HEK293 (cell line): ENCODE results near the gene ADAM8.

ENCODE experiments used
- CTCF ChIA-PET: fragments of 350-600 bp; formaldehyde crosslinking; extraction: SDS; loops from one replicate; lab custom pipeline; 2021; ENCODE audit warnings: antibody characterized with exemption; lab: Yijun Ruan, JAX
- POLR2A ChIA-PET: fragments of 300-600 bp; formaldehyde crosslinking; extraction: SDS; loops from one replicate; lab custom pipeline; 2020; ENCODE audit warnings: antibody characterized with exemption, inconsistent platforms; lab: Yijun Ruan, JAX
- H3K27ac ChIP-seq: fragments of 200-500 bp; sonication (Bioruptor generic); 2 replicates; pipeline ENCODE4 v1.5.1; 2014; ENCODE audit warnings: low read depth, low read length, control low read depth, inconsistent platforms; ENCODE audit errors: extremely low read depth
- H3K36me3 ChIP-seq, 2 experiments: fragments of 200-500 bp in 1 of 2; sonication (Bioruptor generic) in 1 of 2; 1 replicate in 1 of 2; 2 replicates in 1 of 2; pipeline ENCODE4 v1.5.1; 2014 to 2017; ENCODE audit warnings: inconsistent platforms in 2 of 2, low read length in 2 of 2; ENCODE audit not compliant: control insufficient read depth in 2 of 2, insufficient read depth in 1 of 2
- H3K4me1 ChIP-seq: fragments of 200-500 bp; sonication (Bioruptor generic); 2 replicates; pipeline ENCODE4 v1.5.1; 2014; ENCODE audit warnings: mild to moderate bottlenecking, low read length, inconsistent platforms; ENCODE audit not compliant: control insufficient read depth, insufficient read depth
- H3K4me3 ChIP-seq: 2 replicates; pipeline ENCODE4 v1.5.1; 2011; ENCODE audit warnings: low read depth, mild to moderate bottlenecking, control low read depth, low read length, moderate library complexity
- H3K9me3 ChIP-seq: fragments of 200-500 bp; sonication (Bioruptor generic); 2 replicates; pipeline ENCODE4 v1.5.1; 2014; ENCODE audit warnings: low read depth, low read length, inconsistent platforms; ENCODE audit not compliant: control insufficient read depth, insufficient read depth
- EGR2 ChIP-seq: fragments of 450-650 bp; formaldehyde crosslinking; IDR thresholded peaks from 2 replicates; pipeline ENCODE4 v1.5.1; 2016; ENCODE audit warnings: low read depth, missing biosample characterization, missing genetic modification characterization
- ELK4 ChIP-seq: IDR thresholded peaks from 2 replicates; pipeline ENCODE4 v1.6.1; 2011; ENCODE audit warnings: mild to moderate bottlenecking, low read depth, low read length, borderline replicate concordance
- FEZF1 ChIP-seq: fragments of 450-650 bp; formaldehyde crosslinking; IDR thresholded peaks from 2 replicates; pipeline ENCODE4 v1.5.1; 2016; ENCODE audit warnings: missing biosample characterization, missing genetic modification characterization
- GLI2 ChIP-seq: fragments of 450-650 bp; formaldehyde crosslinking; IDR thresholded peaks from 2 replicates; pipeline ENCODE4; 2017; ENCODE audit warnings: missing biosample characterization, missing genetic modification characterization, low read depth, borderline replicate concordance
- GLIS1 ChIP-seq: fragments of 450-650 bp; formaldehyde crosslinking; IDR thresholded peaks from 2 replicates; pipeline ENCODE4 v1.5.1; 2016; ENCODE audit warnings: missing biosample characterization, missing genetic modification characterization
- KLF1 ChIP-seq: fragments of 450-650 bp; formaldehyde crosslinking; IDR thresholded peaks from 2 replicates; pipeline ENCODE4 v1.5.1; 2016; ENCODE audit warnings: missing biosample characterization, missing genetic modification characterization
- KLF16 ChIP-seq: fragments of 450-650 bp; formaldehyde crosslinking; IDR thresholded peaks from 2 replicates; pipeline ENCODE4 v1.5.1; 2017; ENCODE audit warnings: missing biosample characterization, missing genetic modification characterization
- KLF8 ChIP-seq: fragments of 450-650 bp; formaldehyde crosslinking; IDR thresholded peaks from 2 replicates; pipeline ENCODE4 v1.5.1; 2016; ENCODE audit warnings: missing biosample characterization, missing genetic modification characterization
- KLF9 ChIP-seq: fragments of 450-650 bp; formaldehyde crosslinking; IDR thresholded peaks from 2 replicates; pipeline ENCODE4 v1.5.1; 2016; ENCODE audit warnings: missing biosample characterization, missing genetic modification characterization, low read depth
- OVOL3 ChIP-seq: fragments of 450-650 bp; formaldehyde crosslinking; IDR thresholded peaks from 2 replicates; pipeline ENCODE4 v1.5.1; 2016; ENCODE audit warnings: missing biosample characterization, missing genetic modification characterization
- SCRT2 ChIP-seq: fragments of 450-650 bp; formaldehyde crosslinking; IDR thresholded peaks from 2 replicates; pipeline ENCODE4 v1.5.1; 2016; ENCODE audit warnings: missing biosample characterization, missing genetic modification characterization
- SP2 ChIP-seq: fragments of 450-650 bp; formaldehyde crosslinking; IDR thresholded peaks from 2 replicates; pipeline ENCODE4 v1.5.1; 2016; ENCODE audit warnings: missing biosample characterization, missing genetic modification characterization
- SP3 ChIP-seq: fragments of 450-650 bp; formaldehyde crosslinking; IDR thresholded peaks from 2 replicates; pipeline ENCODE4 v1.5.1; 2016; ENCODE audit warnings: missing biosample characterization, missing genetic modification characterization
- ZBTB48 ChIP-seq: fragments of 450-650 bp; formaldehyde crosslinking; IDR thresholded peaks from 2 replicates; pipeline ENCODE4 v1.5.1; 2016; ENCODE audit warnings: missing biosample characterization, missing genetic modification characterization
- ZBTB7A ChIP-seq: fragments of 450-650 bp; formaldehyde crosslinking; IDR thresholded peaks from 2 replicates; pipeline ENCODE4 v1.5.1; 2016; ENCODE audit warnings: low read depth, missing biosample characterization, missing genetic modification characterization
- ZBTB8A ChIP-seq: fragments of 450-650 bp; formaldehyde crosslinking; IDR thresholded peaks from 2 replicates; pipeline ENCODE4 v1.5.1; 2016; ENCODE audit warnings: missing biosample characterization, missing genetic modification characterization
- ZFHX2 ChIP-seq: fragments of 450-650 bp; formaldehyde crosslinking; conservative IDR thresholded peaks from 2 replicates; pipeline ENCODE4 v1.5.1; 2016; ENCODE audit warnings: missing biosample characterization, missing genetic modification characterization
- ZFP3 ChIP-seq: fragments of 450-650 bp; formaldehyde crosslinking; IDR thresholded peaks from 2 replicates; pipeline ENCODE4 v1.5.1; 2016; ENCODE audit warnings: low read depth, missing biosample characterization, missing genetic modification characterization
- ZFP69B ChIP-seq: fragments of 450-650 bp; formaldehyde crosslinking; IDR thresholded peaks from 2 replicates; pipeline ENCODE4 v1.5.1; 2016; ENCODE audit warnings: missing biosample characterization, missing genetic modification characterization
- ZNF121 ChIP-seq: fragments of 450-650 bp; formaldehyde crosslinking; IDR thresholded peaks from 2 replicates; pipeline ENCODE4 v1.5.1; 2016; ENCODE audit warnings: missing biosample characterization, missing genetic modification characterization
- ZNF19 ChIP-seq: fragments of 450-650 bp; formaldehyde crosslinking; IDR thresholded peaks from 2 replicates; pipeline ENCODE4; 2016; ENCODE audit warnings: missing biosample characterization, missing genetic modification characterization, low read depth
- ZNF24 ChIP-seq: fragments of 450-650 bp; formaldehyde crosslinking; IDR thresholded peaks from 2 replicates; pipeline ENCODE4 v1.5.1; 2016; ENCODE audit warnings: missing biosample characterization, missing genetic modification characterization
- ZNF266 ChIP-seq: fragments of 450-650 bp; formaldehyde crosslinking; IDR thresholded peaks from 2 replicates; pipeline ENCODE4 v1.5.1; 2016; ENCODE audit warnings: missing biosample characterization, missing genetic modification characterization, low read depth
- ZNF311 ChIP-seq: fragments of 450-650 bp; formaldehyde crosslinking; IDR thresholded peaks from 2 replicates; pipeline ENCODE4 v1.5.1; 2017; ENCODE audit warnings: missing biosample characterization, missing genetic modification characterization, borderline replicate concordance
- ZNF350 ChIP-seq: fragments of 450-650 bp; formaldehyde crosslinking; IDR thresholded peaks from 2 replicates; pipeline ENCODE4 v1.5.0; 2017; ENCODE audit warnings: missing biosample characterization, mild to moderate bottlenecking, missing genetic modification characterization
- ZNF548 ChIP-seq: fragments of 450-650 bp; formaldehyde crosslinking; IDR thresholded peaks from 2 replicates; pipeline ENCODE4 v1.5.1; 2016; ENCODE audit warnings: missing biosample characterization, missing genetic modification characterization
- ZNF654 ChIP-seq: fragments of 450-650 bp; formaldehyde crosslinking; IDR thresholded peaks from 2 replicates; pipeline ENCODE4 v1.5.1; 2016; ENCODE audit warnings: low read depth, missing biosample characterization, missing genetic modification characterization
- ZNF660 ChIP-seq: fragments of 450-650 bp; IDR thresholded peaks from 2 replicates; pipeline ENCODE4 v1.5.1; 2018; ENCODE audit warnings: missing biosample characterization, mild to moderate bottlenecking, missing genetic modification characterization
- ZNF677 ChIP-seq: fragments of 450-650 bp; IDR thresholded peaks from 2 replicates; pipeline ENCODE4 v1.5.0; 2018; ENCODE audit warnings: missing biosample characterization, mild to moderate bottlenecking, missing genetic modification characterization, moderate library complexity
- ZSCAN16 ChIP-seq: fragments of 450-650 bp; formaldehyde crosslinking; IDR thresholded peaks from 2 replicates; pipeline ENCODE4 v1.5.1; 2016; ENCODE audit warnings: missing biosample characterization, missing genetic modification characterization

The ADAM8 gene

GRCh38 chr10:133310399-133310755, 33.7 kb upstream of the ADAM8 start:
- Histone ChIP-seq H3K9me3 (no peaks in the 10 kb centered on the region), H3K4me1 (no peaks in the 10 kb centered on the region), H3K27ac (no peak overlapping the region), H3K4me3 (no peak overlapping the region), H3K36me3 (peaks cover 7 to 48% of the 10 kb centered on the region in 2 experiments; a peak in 2 of 3 replicates)
- ChIA-PET POLR2A (no interaction called here), CTCF (no interaction called here)
- TF ChIP-seq GLI2 (tag by site-specific recombination): no peak
- peak; percentile 48; the same call in 1 of the 2 replicates for TF ChIP-seq SCRT2 (tag by site-specific recombination)
- TF ChIP-seq ZNF350: no peak
- no peak for TF ChIP-seq GLIS1

DNA sequence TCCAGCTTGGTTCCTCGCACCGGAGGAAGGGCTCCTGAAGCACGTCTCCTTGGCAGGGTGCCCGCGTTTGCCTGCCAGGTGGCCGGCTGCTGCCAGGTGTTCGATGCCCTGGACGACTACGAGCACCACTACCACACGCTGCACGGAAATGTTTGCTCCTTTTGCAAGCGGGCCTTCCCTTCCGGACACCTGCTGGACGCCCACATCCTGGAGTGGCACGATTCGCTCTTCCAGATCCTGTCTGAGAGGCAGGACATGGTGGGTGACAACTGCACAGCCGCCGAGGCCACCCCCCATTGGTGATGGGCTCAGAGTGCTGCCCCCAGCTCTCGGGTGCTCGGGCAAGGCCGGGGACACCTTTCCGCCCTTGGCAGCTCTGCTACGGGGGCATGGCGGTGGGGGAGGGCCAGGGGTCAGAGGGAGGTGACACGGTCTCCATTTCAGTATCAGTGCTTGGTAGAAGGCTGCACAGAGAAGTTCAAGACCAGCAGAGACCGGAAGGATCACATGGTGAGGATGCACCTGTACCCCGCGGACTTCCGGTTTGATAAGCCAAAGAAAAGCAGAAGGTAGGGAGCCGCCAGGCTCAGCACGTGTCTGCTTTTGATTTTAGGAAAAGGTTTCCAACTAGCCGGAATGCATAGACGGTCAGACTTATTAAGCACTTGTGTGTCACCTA, 33.2 kb upstream of the ADAM8 start:
- H3K36me3 ChIP-seq: peaks cover 7 to 48% of the 10 kb centered on the region in 2 experiments; a peak in 2 of 3 replicates
- TF ChIP-seq ZNF654 (tag by site-specific recombination) (no peak), ZFP3 (no peak), ZNF121 (tag by site-specific recombination) (0 out of 2 replicates have a peak, but pooled peaks have one; percentile 10)
- TF ChIP-seq, all 188 proteins: peak for 1
- ChIA-PET CTCF (no interaction called here), POLR2A (no interaction called here)
- no peaks in the 10 kb centered on the region for H3K4me1 ChIP-seq
- H3K27ac ChIP-seq: no peak overlapping the region
- no peaks in the 10 kb centered on the region for H3K9me3 ChIP-seq
- no peak overlapping the region for H3K4me3 ChIP-seq

DNA sequence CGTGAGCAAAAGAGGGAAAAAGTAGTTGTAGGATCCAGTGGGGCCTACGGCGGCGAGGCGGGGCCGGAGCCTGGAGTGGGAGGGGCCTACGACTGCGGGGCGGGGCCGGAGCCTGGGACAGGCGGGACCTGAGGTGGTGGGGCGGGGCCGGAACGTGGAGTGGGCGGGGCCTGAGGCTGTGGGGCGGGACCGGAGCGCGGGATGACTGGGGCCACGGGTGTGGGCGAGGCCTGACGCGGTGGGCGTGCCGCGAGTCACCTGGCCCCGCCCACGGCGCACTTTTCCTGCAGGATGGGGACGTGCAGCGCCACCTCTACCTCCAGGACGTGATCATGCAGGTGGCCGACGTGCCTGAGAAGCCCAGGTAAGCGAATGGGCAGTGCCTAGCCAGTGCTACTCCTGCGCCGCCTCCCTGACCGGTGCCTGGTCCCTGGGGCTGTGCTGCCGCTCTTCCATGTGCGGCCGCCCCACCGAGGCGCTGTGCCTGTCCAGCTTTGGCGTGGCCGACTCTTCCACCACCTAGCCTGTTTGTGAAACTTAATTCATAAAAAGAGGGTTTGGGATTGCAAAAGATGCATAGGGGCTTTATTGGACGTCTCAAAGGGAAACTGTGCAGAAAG, 32.5 kb upstream of the ADAM8 start:
- Histone ChIP-seq H3K9me3 (no peaks in the 10 kb centered on the region), H3K36me3 (peaks cover 7 to 48% of the 10 kb centered on the region in 2 experiments; a peak in 2 of 3 replicates), H3K4me1 (no peaks in the 10 kb centered on the region)
- TF ChIP-seq ZNF660 (no peak), ZNF311 (no peak), FEZF1 (tag by site-specific recombination) (no peak), ZNF548 (tag by site-specific recombination) (no peak), ZBTB7A (tag by site-specific recombination) (no peak), KLF16 (tag by site-specific recombination) (peak; percentile 60; the same call in 1 of the 2 replicates), ZFHX2 (tag by site-specific recombination) (peak; percentile 86), SP3 (peak; percentile 89), ZBTB48 (tag by site-specific recombination) (0 out of 2 replicates have a peak, but pooled peaks have one; percentile 19), ZSCAN16 (no peak), ELK4 (no peak; the same call in 1 of the 2 replicates), ZBTB8A (tag by site-specific recombination) (no peak), ZFP69B (tag by site-specific recombination) (0 out of 2 replicates have a peak, but pooled peaks have one; percentile 41), ZNF24 (no peak), ZNF677 (tag by site-specific recombination) (no peak), KLF9 (peak; percentile 98), SP2 (tag by site-specific recombination) (peak; percentile 83), KLF1 (peak; percentile 73), EGR2 (tag by site-specific recombination) (peak; percentile 70), ZNF19 (tag by site-specific recombination) (no peak), OVOL3 (tag by site-specific recombination) (no peak), KLF8 (tag by site-specific recombination) (peak; percentile 85; the same call in 1 of the 2 replicates), ZNF266 (no peak)
- TF ChIP-seq, all 188 proteins: peak for 10
- peak overlapping the region; percentile 95 for H3K4me3 ChIP-seq
- ChIA-PET CTCF (no interaction called here), POLR2A (no interaction called here)
- peak overlapping the region; percentile 88 for H3K27ac ChIP-seq
